BE2C (cell line): ENCODE measurements around the gene CENPM.

Experiments
- DNase-seq: peaks from one replicate; pipeline ENCODE4 v3.0.0-alpha.2; 2020
- H3K27me3 ChIP-seq: fragments of 250-450 bp; sonication (Bioruptor Pico); 2 replicates; pipeline ENCODE4 v1.5.1; 2020; ENCODE audit warnings: mild to moderate bottlenecking
- H3K36me3 ChIP-seq: fragments of 250-450 bp; sonication (Bioruptor Pico); 2 replicates; pipeline ENCODE4 v1.5.1; 2020; ENCODE audit warnings: mild to moderate bottlenecking
- H3K4me1 ChIP-seq: fragments of 250-450 bp; sonication (Bioruptor Pico); 2 replicates; pipeline ENCODE4 v1.5.1; 2020
- H3K4me3 ChIP-seq: 2 replicates; pipeline ENCODE4 v1.5.1; 2011; ENCODE audit warnings: low read depth, low read length
- H3K9me3 ChIP-seq: fragments of 250-450 bp; sonication (Bioruptor Pico); 2 replicates; pipeline ENCODE4 v1.5.1; 2020
- CTCF ChIP-seq: IDR thresholded peaks from 2 replicates; pipeline ENCODE4 v1.5.1; 2012; ENCODE audit warnings: mild to moderate bottlenecking, low read depth, low read length

The CENPM gene

DNA sequence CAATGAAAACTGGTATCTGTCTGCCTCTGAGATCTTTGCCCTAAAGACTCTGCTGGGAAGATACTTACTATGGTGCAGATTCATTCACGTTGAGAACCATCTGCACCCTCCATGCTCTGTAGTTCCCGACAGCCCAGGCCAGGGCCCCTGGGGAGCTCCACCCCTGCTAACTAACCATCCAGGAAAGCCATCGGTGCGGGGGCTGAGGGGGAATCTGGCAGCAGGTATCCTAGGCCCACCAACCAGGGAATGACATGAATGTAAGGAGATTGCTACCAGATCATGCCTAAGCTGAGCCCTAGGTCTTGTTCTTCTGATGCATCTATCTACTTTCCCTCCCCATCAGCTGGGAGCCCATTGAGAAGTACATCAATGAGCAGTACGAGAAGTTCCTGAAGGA, 40.3 kb upstream of the CENPM start:
- Histone ChIP-seq H3K36me3 (no peaks in the 10 kb centered on the region), H3K27me3 (no peaks in the 10 kb centered on the region), H3K9me3 (no peaks in the 10 kb centered on the region), H3K4me3 (no peak overlapping the region), H3K4me1 (no peaks in the 10 kb centered on the region)
- no peak for TF ChIP-seq CTCF
- DNase-seq, result no peak

DNA sequence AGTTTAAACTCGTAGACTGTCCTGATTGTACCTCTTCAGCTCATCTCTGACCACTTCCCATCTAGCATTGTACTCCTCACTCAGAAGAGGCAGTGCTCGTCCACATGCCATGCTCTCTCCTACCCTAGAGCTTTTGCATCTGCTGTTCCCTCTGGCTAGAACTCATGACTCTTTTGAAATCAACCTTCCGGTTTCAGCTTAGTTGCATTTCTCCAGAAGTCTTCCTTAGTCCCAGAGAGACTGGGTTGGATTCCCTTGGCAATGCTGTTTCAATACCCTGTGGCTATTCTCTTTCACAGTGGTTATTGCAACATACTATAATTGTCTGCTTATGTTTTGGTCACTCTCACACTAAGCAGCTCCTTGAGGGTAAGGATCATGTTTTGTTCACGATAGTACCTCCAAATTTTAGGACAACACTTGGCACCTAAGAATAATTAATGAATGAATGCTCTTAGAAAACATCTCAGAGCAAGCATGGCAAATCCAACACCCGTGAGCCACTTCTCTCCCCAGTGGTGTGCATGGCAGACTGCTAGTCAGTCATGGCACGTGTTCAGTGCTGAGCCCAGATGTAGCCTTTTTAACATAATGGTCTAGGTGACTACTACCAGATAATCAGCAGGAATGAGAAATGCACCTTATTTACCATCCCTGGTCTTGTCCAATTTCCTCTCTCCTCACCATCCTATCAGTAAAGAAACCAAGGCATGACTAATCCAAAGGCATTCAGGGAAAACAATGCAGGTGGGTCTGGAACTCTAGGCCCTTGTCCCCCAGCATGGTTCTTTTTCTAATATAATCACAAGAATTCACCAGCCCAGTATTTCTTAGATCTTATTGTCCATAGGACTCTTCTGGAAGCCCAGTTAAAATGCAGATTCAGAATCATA, 36.8 kb upstream of the CENPM start:
- H3K9me3 ChIP-seq, result no peaks in the 10 kb centered on the region
- no peaks in the 10 kb centered on the region for H3K27me3 ChIP-seq
- no peaks in the 10 kb centered on the region for H3K36me3 ChIP-seq
- H3K4me1 ChIP-seq, result no peaks in the 10 kb centered on the region
- TF ChIP-seq CTCF, result no peak
- H3K4me3 ChIP-seq, result no peak overlapping the region
- DNase-seq, result no peak

GRCh38 chr22:41982865-41983264, 35.9 kb upstream of the CENPM start:
- H3K9me3 ChIP-seq, result no peaks in the 10 kb centered on the region
- no peak for TF ChIP-seq CTCF
- DNase-seq, result no peak

GRCh38 chr22:41979423-41980250, 32.7 kb upstream of the CENPM start:
- Histone ChIP-seq H3K27me3 (peaks cover 16% of the 10 kb centered on the region), H3K36me3 (no peaks in the 10 kb centered on the region), H3K9me3 (no peaks in the 10 kb centered on the region), H3K4me1 (peaks cover 2% of the 10 kb centered on the region; the same call in 1 of the 2 replicates), H3K4me3 (no peak overlapping the region)
- no peak for DNase-seq
- no peak for TF ChIP-seq CTCF

More at GRCh38 chr22:41982865-41983264, 35.9 kb upstream of the CENPM start:
- H3K4me3 ChIP-seq, result no peak overlapping the region
- no peaks in the 10 kb centered on the region for H3K36me3 ChIP-seq
- no peaks in the 10 kb centered on the region for H3K4me1 ChIP-seq
- H3K27me3 ChIP-seq, result no peaks in the 10 kb centered on the region

GRCh38 chr22:41978732-41979131, 31.8 kb upstream of the CENPM start:
- Histone ChIP-seq H3K4me1 (peaks cover 2% of the 10 kb centered on the region; the same call in 1 of the 2 replicates), H3K9me3 (no peaks in the 10 kb centered on the region), H3K36me3 (no peaks in the 10 kb centered on the region), H3K4me3 (no peak overlapping the region), H3K27me3 (peaks cover 16% of the 10 kb centered on the region)
- no peak for TF ChIP-seq CTCF
- no peak for DNase-seq
